Glutamatergic neuron (in vitro differentiated cells): ENCODE measurements around the gene ZNF500. TPM values are rescaled to one million over a fixed set of nuclear protein-coding genes. Genes with fewer than 3 reads are reported as not detected.

Experiments
- DNase-seq: peaks from one replicate; pipeline ENCODE4 v3.0.0; 2022
- H3K27ac Mint-ChIP-seq: one replicate; pipeline ENCODE4 v1.8.0; 2020; ENCODE audit warnings: mild to moderate bottlenecking, mixed read lengths, inconsistent platforms; ENCODE audit not compliant: unreplicated experiment
- H3K27me3 Mint-ChIP-seq: one replicate; pipeline ENCODE4 v1.8.0; 2020; ENCODE audit warnings: mild to moderate bottlenecking, moderate library complexity, mixed read lengths, inconsistent platforms; ENCODE audit not compliant: unreplicated experiment
- H3K36me3 Mint-ChIP-seq: one replicate; pipeline ENCODE4 v1.8.0; 2020; ENCODE audit warnings: mild to moderate bottlenecking, mixed read lengths, inconsistent platforms; ENCODE audit not compliant: unreplicated experiment
- H3K4me1 Mint-ChIP-seq: one replicate; pipeline ENCODE4 v1.8.0; 2020; ENCODE audit warnings: mild to moderate bottlenecking, low read depth, mixed read lengths, inconsistent platforms; ENCODE audit not compliant: unreplicated experiment
- H3K4me3 Mint-ChIP-seq: one replicate; pipeline ENCODE4 v1.8.0; 2020; ENCODE audit warnings: mild to moderate bottlenecking, mixed read lengths, inconsistent platforms; ENCODE audit not compliant: unreplicated experiment
- H3K9me3 Mint-ChIP-seq: one replicate; pipeline ENCODE4 v1.8.0; 2020; ENCODE audit warnings: mild to moderate bottlenecking, moderate library complexity, mixed read lengths, inconsistent platforms; ENCODE audit not compliant: unreplicated experiment
- CTCF ChIP-seq: fragments of 200-600 bp; sonication (generic); IDR thresholded peaks from one replicate; pipeline ENCODE4 v1.5.0; 2021; ENCODE audit not compliant: partially characterized antibody, unreplicated experiment
- total RNA-seq: library from RNA; stranded (reverse); fragmentation: NEBNext Ultra II Directional; extraction: Animal tissue kit (Norgen Biotek cat#: 25700); gene quantifications from one replicate; pipeline ENCODE4 v1.2.1, GENCODE V29; 2021; ENCODE audit not compliant: unreplicated experiment

Gene ZNF500
- total RNA-seq, 1 donor from 2014 or later: 19.8 TPM

GRCh38 chr16:4767872-4768548 lies 1.0 kb upstream of the ZNF500 start:
- TF ChIP-seq CTCF: no peak
- Mint-ChIP-seq H3K4me1 (peaks cover 7% of the 10 kb centered on the region), H3K36me3 (no peaks in the 10 kb centered on the region), H3K27ac (peak overlapping the region; percentile 59), H3K9me3 (peaks cover 5% of the 10 kb centered on the region), H3K4me3 (peak overlapping the region; percentile 89), H3K27me3 (no peaks in the 10 kb centered on the region)
- DNase-seq: no peak

GRCh38 chr16:4765511-4766474 lies 1.2 kb downstream of the ZNF500 start:
- no peaks in the 10 kb centered on the region for H3K27me3 Mint-ChIP-seq
- peak overlapping the region; percentile 85 for H3K4me3 Mint-ChIP-seq
- no peaks in the 10 kb centered on the region for H3K36me3 Mint-ChIP-seq
- H3K4me1 Mint-ChIP-seq: peaks cover 7% of the 10 kb centered on the region
- DNase-seq: no peak
- peak overlapping the region; percentile 70 for H3K27ac Mint-ChIP-seq
- TF ChIP-seq CTCF: no peak
- H3K9me3 Mint-ChIP-seq: peaks cover 5% of the 10 kb centered on the region

GRCh38 chr16:4763791-4764190 lies 3.2 kb downstream of the ZNF500 start:
- no peak for TF ChIP-seq CTCF
- Mint-ChIP-seq H3K4me3 (no peak overlapping the region), H3K36me3 (no peaks in the 10 kb centered on the region), H3K4me1 (peaks cover 7% of the 10 kb centered on the region), H3K27ac (no peak overlapping the region), H3K27me3 (no peaks in the 10 kb centered on the region), H3K9me3 (peaks cover 3% of the 10 kb centered on the region)
- DNase-seq: no peak

GRCh38 chr16:4762205-4762604 lies 4.8 kb downstream of the ZNF500 start:
- TF ChIP-seq CTCF: no peak
- peaks cover 3% of the 10 kb centered on the region for H3K27me3 Mint-ChIP-seq
- peaks cover 3% of the 10 kb centered on the region for H3K4me1 Mint-ChIP-seq
- peaks cover 2% of the 10 kb centered on the region for H3K9me3 Mint-ChIP-seq
- no peak for DNase-seq
- H3K27ac Mint-ChIP-seq: no peak overlapping the region
- no peaks in the 10 kb centered on the region for H3K36me3 Mint-ChIP-seq
- H3K4me3 Mint-ChIP-seq: no peak overlapping the region
